Stimulated activated CD4-positive, alpha-beta T cell treated with anti-CD3 and anti-CD28 coated beads, Interleukin-12 subunit alpha, Interleukin-12 subunit beta, amount 100 ng/mL, for 4 hours (primary cell): ENCODE data around the gene C2CD4C.
"Not testable (repeated sequence)": the region's sequence is repeated elsewhere in the genome, so short reads cannot be mapped to it uniquely, and the experiment has no call there.

Source experiments
- DNase-seq: peaks from one replicate; pipeline ENCODE4 v3.0.0-alpha.2; 2020

Gene C2CD4C

DNA sequence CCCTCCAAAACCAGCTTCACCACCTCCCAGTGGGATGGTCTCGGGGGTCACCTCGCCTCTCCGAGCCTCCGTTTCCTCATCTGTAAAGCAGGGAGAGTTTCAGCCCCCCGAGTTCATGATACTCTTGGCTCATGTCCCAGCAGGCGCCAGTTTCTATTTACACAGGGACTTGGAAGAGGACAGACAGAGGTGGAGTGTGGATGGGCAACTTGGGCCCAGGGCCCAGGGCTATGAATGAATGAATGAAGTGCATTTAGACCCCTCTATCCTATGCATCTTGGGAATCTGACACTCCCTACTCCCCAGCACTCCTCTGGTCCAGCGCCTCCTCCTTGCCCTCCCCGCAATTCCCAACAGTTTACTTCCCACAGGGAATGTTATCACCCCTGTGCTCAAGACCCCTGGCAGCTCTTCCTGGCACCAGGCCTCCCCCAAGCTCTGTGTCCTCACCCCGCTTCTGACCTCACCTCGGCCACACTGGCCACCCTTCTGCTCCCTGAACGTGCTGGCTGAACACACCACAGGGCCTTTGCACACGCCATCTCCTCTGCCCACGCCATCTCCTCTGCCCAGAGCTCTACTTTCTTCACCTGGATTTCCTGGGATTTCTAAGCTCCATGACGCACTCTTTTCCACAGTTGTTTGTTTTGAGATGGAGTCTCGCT, 4.9 kb upstream of the C2CD4C start:
- no peak for DNase-seq

DNA sequence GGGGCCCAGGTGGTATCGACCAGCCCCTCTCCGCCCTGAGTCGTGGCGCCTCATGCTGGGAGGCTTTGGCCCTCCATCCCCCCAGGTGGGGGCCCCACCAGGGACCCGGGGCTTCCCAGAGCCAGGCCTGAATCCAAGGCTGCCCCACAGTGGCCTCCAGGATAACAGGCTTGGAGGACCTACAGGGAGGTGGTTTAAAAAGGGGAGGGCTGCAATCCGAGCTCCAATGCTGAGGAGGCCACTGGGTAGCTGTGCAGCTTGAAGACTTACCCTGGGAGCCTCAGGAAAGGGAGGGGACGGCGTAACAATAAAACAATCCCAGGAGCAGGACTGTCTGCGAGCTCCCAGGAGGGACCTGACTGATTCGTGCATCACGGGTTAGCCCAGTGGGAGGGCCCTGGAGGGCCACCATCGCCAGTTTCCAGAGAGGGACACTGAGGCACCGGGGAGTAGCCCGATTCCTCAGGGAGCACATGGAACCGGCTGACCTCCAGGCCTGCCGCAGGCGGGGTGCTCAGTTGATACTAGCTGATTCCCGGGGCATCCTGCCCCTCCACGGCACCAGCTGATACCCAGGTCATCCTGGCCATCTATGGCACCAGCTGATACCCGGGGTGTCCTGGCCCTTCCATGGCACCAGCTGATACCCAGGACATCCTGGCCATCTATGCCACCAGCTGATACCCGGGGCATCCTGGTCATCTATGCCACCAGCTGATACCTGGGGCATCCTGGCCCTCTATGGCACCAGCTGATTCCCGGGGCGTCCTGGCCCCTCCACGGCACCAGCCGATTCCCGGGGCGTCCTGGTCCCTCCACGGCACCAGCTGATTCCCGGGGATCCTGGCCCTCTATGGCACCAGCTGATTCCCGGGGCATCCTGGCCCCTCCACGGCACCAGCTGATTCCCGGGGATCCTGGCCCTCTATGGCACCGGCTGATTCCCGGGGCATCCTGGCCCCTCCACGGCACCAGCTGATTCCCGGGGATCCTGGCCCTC, 3.7 kb upstream of the C2CD4C start:
- DNase-seq = no peak

DNA sequence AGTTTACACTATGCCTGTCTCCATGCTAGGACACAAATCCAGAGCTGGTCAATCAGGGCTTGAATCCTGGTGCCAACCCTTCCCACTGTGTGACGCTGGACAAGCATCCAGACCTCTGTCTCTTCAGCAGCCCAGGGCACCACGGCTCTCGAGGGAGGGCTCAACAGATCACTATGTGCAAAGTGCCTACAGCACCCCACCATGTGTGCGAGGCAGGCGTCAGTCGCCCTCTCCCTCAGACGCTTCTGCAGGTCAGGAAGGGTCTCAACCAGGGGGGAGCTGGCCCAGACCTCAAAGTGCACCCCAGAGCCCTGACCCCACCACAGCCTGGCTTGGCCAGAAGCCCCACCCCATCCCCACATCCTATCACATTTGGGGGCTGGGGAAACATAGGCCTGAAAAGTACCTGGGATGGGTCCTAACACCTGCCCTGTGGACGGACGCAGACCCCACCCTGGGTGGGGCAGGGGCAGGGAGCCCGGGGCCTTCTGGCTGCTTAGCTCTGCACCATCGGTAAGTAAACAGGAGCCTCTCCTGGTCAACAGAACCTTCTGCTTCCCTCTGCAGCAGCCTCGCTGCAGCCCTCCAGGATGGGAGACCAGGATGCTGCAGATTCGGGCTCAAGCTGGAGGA, 2.9 kb upstream of the C2CD4C start:
- DNase-seq = no peak

DNA sequence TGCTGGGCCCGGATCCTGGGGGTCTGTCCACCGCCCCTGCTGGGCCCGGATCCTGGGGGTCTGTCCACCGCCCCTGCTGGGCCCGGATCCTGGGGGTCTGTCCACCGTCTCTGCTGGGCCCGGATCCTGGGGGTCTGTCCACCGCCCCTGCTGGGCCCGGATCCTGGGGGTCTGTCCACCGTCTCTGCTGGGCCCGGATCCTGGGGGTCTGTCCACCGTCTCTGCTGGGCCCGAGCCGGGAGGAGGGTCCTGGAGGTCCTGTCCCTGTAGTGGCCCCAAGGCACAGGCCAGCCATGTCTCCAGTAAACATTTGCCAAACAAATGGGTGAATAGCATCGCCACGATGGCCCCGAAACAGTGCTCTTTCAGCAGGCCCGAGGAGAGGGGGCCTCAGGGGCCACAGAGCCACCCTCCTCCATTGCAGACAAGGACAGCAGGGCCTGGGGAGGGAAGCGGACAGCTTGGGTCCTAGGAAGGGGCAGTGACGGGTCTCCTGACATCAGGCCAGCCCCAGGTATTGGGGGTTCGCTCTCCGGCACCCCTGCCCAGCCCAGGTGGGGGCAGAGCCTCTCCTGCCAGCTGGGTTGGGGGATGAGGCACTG, 2.3 kb upstream of the C2CD4C start:
- DNase-seq = not testable (repeated sequence)

DNA sequence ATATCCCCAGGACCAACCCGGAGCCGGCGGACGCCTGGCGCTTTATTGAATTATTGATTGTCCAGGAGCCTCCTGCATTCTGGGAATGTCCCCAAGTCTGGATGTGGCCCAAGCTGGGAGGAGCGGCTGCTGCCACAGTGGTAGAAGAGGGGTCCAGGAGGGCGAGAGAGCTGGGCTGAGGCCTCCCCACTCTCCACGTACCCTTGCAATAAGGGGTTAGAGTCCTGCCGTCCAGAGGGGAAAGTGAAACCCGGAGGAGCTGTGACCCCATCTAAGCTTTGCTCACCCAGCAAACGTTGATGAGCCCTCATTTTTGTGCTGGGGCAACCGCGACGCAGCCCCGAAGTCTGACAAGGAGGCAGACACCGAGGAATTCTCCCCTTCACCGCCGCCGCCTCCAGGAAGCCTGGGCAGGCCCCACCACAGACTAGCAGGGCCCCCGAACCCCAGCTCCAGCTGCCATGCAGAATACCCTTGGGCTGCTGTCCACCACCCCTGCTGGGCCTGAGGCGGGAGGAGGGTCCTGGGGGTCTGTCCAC, 1.4 kb upstream of the C2CD4C start:
- DNase-seq = no peak

DNA sequence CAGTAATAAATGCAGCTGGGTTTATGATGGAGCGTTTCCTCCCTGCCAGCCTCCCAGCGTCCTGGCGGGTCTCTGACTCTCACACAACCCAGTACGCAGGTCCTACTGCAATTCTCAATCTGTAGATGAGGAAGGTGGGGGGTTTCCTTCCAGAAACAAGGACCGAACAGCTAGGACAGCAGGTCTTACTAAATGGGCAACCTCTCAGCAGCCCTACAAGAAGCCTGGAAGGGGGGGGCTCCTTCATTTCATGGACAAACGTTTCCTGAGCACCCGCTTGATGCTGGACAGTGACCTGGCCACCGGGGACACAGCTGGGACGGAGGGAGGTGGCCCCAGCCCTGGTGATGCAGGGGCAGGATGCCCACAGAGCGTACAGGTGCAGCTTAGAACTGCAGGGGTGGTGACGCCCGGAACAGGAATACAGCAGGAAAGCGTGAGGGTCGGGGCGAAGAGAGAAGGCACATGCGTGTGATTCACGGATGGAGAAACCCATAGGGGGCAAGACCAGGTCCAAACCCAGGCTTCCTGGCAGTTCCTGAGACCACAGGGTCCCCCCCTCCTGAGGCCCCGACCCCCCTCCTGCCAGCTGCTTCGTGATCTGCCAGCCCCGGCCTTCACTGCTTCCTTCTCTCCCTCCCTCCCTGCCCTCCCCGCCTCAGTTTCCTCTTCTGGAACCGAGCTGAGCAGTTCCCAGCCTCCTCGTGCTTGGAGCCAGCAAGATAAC, 732 bp upstream of the C2CD4C start:
- no peak for DNase-seq

DNA sequence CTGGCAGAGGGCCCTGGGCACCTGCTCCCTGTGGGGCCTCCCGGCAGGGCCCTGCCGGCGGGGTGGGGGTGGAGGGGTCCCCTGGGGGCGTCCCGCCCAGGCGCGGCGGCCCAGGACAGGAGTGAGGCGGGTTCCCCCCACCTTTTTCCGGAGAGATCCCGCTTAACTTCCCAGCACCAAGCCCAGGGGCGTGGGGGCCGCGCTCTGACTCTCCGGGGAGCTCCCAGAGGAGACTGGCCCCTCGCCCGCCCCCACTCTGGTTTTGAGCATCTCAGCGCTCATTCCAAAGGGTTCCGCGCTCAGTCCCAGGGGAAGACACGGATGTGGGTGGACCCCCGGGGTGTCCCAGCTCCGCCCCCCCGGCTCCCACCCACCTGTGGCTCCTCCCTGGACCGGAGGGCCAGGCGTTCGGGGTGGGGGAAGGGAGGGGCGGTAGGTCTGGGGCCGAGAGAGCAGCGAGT, 476 bp downstream of the C2CD4C start:
- DNase-seq = no peak

DNA sequence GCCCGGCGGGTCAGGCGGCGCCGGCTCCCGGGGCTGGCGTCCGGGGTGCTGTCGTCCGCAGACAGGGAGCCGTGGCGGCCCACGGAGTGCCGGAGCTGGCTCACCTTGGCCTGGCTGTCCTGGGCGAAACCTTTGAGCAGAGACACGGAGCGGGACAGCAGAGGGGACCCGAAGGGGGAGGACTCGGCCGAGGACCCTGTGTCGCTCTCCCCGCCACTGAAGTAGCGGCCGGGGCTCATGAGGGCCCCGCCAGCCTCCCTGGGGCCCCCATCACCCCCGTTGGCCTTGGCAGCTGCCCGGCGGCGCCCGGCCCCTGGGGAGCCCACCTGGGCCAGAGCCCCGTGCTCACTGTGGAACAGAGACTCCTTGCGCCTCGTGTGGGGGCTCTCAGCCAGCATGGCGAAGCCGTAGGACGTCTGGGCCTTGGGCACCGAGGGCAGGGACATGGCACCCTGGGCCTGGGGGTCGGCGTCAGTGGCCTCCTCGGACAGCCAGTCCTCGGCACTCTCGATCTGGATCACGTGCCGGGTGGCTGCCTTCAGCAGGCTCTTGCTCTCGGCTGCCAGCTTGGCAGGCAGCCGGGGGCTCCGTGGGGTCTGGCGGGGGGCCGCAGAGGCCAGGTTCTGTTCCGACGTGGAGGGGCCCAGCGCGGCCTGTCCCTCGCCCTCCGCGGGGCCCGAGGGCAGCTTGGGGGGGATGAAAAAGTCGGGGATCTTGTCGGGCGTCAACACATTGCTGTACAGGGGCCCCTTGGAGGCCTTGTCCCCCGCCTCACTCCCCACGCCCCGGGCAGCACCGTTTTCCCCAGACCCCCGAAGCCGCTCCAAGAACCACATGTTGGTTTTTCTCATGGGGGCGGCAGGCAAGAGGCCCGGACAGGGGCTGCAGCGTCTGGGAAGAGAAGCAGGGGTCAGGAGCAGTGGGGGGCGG, 1.2 kb downstream of the C2CD4C start:
- no peak for DNase-seq

DNA sequence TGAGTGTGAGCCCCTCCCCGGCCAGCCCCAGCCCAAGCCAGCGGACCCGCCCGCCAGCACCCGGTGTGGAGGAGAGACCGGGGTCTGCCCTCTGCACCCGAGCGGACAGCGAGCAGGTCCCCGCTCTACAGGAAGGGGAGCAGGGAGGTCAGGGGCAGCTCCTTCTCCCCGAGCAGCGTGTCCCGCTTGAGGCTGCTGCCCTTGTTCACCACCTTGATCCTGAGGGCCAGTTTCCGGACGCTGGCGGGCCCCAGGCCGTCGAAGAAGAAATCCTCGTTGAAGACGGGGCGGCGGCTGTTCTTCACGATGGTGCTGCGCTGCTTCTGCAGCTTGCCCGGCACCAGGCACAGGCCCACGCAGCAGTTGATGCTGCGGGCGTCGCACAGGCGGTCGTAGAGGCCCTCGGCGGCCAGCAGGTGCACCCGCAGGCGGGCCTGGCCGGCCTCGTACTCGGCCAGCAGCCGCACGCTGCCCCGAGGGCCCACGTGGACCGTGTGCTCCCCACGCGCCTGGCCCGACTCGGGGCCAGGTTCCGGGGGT, 1.9 kb downstream of the C2CD4C start:
- DNase-seq = no peak

DNA sequence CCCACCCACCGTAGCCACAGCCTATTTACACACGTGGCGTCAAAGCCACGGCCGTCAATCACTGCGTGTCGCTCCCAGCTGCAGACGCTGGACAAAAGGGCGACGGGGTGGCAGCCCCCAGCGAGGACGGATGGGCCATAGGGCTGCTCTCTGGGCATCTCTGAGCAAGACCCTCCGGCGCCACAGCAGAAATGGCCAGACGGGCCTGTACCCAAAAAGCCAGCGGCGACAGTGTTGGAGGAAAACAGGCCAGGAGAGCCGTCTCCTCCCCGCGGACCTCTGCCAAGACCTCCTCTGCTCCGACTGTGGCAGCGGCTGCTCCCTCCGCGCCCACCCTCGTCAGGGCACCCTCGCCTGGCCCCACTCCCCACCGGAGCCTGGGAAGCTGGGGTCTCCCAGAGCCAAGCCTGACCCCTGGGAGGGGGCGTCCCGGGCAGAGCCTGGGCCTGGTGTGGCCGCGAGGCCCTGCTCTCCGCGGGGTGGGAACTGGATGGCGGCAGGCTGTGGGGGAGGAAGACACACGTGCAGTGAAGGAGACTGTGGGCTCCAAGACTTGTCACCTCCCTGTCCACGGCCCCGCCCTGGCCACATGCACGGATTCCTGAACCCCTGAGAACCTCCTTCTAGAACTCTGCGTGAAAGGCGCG, 2.7 kb downstream of the C2CD4C start:
- DNase-seq = no peak

DNA sequence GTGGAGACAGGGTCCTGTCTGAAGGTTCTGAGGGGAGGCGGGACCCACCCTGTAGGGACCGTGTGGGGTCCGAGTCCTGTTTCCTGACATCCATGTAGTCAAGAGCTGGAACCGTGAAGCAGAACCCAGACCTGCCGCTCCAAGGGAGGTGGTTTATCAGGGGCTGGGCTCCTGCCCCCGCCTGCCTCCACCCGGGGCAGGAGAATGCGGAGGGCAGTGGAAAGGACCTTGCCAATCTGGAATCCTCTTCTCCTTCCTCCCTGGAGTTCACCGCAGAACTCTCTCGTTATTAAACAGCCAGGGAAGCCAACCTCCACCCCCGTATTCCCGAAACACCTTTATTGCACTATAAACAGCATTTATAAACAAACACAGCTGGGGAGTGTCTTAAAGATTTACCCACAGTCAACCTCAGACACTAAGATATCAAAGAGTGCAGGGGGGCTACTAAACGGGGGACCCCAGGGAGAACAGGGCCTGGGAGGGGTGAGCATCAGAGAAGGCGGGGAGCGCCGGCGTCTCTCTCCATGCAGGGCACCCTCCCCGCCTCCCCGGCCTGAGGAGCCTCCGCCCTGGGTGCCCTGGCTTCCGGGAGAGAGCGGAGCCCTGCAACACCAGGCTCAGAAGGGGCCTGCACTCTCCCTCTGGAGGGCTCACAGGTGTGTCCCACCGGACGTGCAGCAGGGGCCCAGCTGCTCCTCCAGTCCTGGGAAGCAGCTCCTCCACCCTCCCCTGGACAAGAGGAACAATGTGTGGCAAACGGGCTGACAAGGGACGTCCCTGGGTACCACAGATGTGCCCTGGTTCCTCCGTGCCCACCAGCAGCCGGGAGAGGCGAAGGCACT, 3.6 kb downstream of the C2CD4C start:
- DNase-seq = no peak

DNA sequence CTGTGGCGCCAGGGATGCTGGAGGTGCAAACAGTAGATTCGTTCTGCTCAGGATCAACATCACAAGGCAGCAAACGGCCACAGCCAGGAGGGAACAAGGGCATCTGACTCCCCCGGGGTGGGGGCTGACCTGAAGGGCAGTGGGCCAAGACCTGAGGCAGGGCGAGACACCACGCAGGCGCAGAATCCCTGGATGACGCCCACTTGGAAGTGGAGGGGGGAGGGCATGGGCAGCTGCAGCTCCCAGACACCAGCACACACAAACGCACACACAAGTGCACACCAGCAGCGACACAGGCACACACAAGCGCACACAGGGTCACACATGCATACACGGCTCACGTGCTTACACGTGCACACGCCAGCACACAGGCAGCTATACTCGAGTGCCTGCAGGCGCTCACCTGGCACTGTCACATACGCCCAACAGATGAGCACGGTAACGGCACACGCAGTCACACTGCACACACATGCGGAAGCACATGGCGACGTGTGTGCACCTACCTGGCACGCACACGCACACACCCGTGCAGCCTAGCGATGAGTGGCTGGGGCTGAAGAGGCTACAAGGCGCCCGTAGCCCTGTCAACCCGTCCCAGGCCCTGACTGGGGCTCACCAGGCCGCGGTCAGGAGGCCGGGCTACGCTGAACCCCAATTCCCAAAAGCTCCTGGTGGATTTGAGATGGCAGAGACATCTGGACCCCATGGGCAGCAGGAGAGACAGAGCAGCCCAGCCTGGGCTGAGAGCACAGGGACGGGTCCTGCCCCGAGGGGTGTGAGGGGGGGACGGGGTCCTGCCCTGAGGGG, 5.5 kb downstream of the C2CD4C start:
- no peak for DNase-seq

DNA sequence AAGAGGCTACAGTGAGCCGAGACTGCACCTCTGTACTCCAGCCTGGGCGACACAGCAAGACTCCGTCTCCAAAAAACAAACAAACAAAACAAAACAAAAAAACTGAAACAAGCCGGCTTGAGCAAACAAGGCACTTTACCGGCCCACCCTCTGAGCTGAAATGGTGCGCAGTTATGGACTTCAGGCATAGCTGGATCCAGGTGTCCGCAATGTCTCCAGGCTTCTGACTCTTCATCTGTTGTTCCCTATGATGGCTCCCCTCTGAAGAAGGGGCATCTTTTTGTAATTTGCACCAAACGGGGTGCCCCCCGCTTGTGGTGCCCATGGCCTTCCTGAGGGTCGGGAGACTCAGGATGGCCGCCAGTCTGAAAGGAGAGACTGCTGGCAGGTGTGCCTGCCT, 6.2 kb downstream of the C2CD4C start:
- no peak for DNase-seq

DNA sequence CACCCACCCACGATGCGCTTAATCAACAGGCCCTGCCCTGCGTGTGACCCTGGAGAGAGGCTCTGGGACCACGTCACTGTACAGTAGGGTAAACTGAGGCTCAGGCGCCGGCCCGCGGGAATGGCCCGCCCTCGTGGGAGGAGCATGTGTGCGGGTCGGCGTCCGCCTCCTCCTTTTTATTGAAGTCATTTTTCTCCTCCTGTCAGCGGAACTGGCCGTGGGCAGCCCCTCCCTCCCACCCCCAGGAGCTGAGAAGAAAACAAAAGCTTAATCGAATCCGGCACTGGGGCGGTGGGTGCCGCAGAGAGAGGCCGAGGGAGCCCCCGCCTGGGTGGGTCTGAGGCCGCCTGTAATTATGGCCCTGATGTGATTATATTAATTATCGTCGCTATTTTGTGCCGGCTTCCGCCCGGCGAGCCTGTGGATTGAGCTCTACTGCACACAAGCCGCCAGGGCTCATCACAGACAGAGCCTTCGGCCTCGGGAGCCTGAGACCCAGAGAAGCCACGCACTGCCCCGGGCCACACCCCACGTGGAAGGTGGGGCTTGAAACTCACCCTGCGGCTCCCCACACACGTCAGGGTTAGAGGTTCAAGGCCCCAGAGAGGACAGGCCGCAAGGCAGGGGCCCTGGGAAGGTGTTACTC, 7.0 kb downstream of the C2CD4C start:
- no peak for DNase-seq

DNA sequence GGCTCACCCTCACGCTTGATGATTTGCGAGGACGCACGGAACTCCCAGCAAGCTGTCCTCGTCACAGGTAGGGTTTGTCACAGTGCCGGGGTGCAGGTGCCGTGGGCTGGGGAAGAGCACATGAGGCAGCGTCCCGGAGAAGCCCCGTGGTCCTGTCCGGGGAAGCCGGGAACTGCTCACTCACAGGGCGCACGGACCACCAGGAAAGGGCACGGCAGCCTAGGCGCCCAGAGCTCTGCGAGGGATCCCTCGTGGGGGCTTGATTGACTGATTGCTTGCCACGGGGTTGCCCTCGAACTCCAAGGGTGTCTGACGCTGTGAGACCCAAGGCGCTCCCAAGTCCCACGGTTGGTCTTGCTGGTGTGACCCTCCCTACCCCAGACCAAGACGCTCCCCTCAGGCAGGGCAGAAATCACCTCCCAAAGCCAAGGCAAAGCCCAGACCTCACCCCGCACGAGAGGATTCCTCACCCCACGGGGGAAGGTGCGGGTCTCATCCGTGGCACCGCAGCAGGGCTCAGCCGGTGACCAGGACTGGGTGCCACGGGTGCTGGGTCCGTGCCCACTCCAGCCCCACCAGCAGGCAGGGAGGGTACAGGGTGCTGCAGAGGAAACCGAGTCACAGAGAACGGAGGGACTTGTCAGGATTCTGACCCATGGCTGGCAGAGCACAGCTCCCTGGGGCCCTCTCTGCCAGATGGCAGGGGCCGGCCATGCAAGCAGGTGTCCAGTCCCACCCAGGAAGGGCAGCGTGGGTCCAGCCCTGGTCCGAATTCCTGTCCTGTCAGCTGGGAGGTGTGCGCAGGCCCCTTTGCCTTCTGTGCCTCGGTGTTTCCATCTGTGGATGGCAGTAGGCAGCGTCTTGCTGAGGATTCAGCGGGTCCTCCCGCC, 7.7 kb downstream of the C2CD4C start:
- DNase-seq = no peak

DNA sequence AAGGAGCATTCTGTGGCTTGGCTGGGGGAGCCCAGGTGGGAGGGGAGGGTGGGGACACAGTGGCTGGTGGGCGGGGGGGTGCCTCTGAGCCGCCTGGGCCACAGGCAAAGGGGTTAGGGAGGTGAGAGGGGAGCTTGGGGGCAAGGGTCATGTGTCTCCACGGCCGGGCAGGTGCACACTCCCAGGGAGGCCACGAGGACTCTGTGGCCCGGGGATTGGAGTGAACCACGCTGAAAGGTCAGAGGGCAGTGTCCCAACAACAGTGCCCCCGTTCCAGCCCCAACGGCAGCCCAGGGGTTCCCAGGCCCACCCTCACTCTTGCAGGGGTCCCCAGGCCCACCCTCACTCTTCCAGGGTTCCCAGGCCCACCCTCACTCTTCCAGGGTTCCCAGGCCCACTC, 9.6 kb downstream of the C2CD4C start:
- DNase-seq = no peak

DNA sequence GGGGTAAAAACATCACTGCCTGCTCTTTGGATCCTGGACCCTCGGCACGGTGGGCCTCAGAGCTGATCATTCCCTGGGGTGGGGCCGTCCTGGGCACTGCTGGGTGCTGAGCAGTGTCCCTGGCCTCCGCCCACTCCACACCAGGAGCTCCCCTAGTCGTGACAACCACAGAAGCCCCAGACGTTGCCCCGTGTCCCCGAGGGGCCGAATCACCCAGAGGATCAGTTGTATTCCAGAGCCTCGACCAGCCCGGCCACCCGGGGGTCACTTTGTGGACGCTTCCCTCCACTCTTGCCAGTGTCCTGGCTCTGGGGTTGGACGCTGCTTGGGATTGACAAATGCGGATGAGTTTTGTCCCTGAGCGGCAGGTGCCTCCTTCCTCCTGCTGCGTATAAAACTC, 10.2 kb downstream of the C2CD4C start:
- no peak for DNase-seq
